K562 (cell line): ENCODE measurements around the gene AIDA. TPM values are rescaled to one million over a fixed set of nuclear protein-coding genes. Genes with fewer than 3 reads are reported as not detected.

ENCODE experiments used
- CBX2 ChIP-seq: fragments of 200-600 bp; sonication (generic); IDR thresholded peaks from one replicate; pipeline ENCODE4 v1.6.1; 2012; ENCODE audit warnings: mild to moderate bottlenecking, low read length, inconsistent platforms; ENCODE audit not compliant: insufficient read depth, poor library complexity, severe bottlenecking
- ESRRA ChIP-seq: fragments of 450-650 bp; IDR thresholded peaks from 2 replicates; pipeline ENCODE4 v1.6.1; 2014; ENCODE audit warnings: low read depth, mild to moderate bottlenecking, moderate library complexity, borderline replicate concordance
- FOS ChIP-seq: IDR thresholded peaks from 3 replicates; pipeline ENCODE4 v1.6.1; 2011; ENCODE audit not compliant: insufficient read length; ENCODE audit errors: extremely low read depth
- HLTF ChIP-seq: fragments of 450-650 bp; IDR thresholded peaks from 2 replicates; pipeline ENCODE4 v1.6.1; 2016
- HMGXB4 ChIP-seq: sonication (generic); formaldehyde crosslinking; IDR thresholded peaks from 2 replicates; pipeline ENCODE4 v1.8.1; 2023; ENCODE audit warnings: mild to moderate bottlenecking, missing genetic modification reagents
- IRF1 ChIP-seq: sonication (generic); formaldehyde crosslinking; IDR thresholded peaks from 2 replicates; pipeline ENCODE4 v1.8.0; 2022; ENCODE audit warnings: missing genetic modification reagents, mild to moderate bottlenecking, borderline replicate concordance
- MEF2D ChIP-seq: conservative IDR thresholded peaks from 2 replicates; pipeline ENCODE4 v1.6.1; 2016; ENCODE audit warnings: low read depth, missing genetic modification characterization, missing compliant biosample characterization
- MIER1 ChIP-seq: fragments of 450-650 bp; IDR thresholded peaks from 2 replicates; pipeline ENCODE4 v1.6.1; 2016; ENCODE audit warnings: antibody characterized with exemption, mild to moderate bottlenecking, low read depth
- MXD1 ChIP-seq: fragments of 250-450 bp; sonication (Bioruptor Pico); IDR thresholded peaks from 2 replicates; pipeline ENCODE4 v1.8.0; 2021; ENCODE audit warnings: borderline replicate concordance, mild to moderate bottlenecking, moderate library complexity; ENCODE audit not compliant: poor library complexity, severe bottlenecking
- NFYB ChIP-seq: IDR thresholded peaks from 2 replicates; pipeline ENCODE4 v1.6.1; 2011; ENCODE audit warnings: mild to moderate bottlenecking, moderate library complexity; ENCODE audit not compliant: insufficient read length; ENCODE audit errors: extremely low read depth
- RAD21 ChIP-seq, 2 experiments: fragments of 250-450 bp in 1 of 2; fragments of 450-650 bp in 1 of 2; sonication (Bioruptor Pico) in 1 of 2; formaldehyde crosslinking in 1 of 2; IDR thresholded peaks in 1 of 2; conservative IDR thresholded peaks in 1 of 2; 2 replicates each; pipeline versions ENCODE4 v1.4.0 to v1.8.0; 2020 to 2022; ENCODE audit warnings: mild to moderate bottlenecking in 2 of 2, moderate library complexity in 1 of 2
- STAG1 ChIP-seq: sonication (generic); formaldehyde crosslinking; IDR thresholded peaks from 2 replicates; pipeline ENCODE4 v1.5.0; 2020; ENCODE audit warnings: missing genetic modification reagents, borderline replicate concordance
- STAT5A ChIP-seq: IDR thresholded peaks from 2 replicates; pipeline ENCODE4 v1.6.1; 2012; ENCODE audit warnings: low read length, inconsistent platforms, borderline replicate concordance
- TAF15 ChIP-seq: fragments of 200-400 bp; formaldehyde crosslinking; IDR thresholded peaks from 2 replicates; pipeline ENCODE4 v1.6.1; 2017; ENCODE audit warnings: mild to moderate bottlenecking, low read depth, low read length, moderate library complexity
- TCF3 ChIP-seq: sonication (generic); formaldehyde crosslinking; IDR thresholded peaks from 2 replicates; pipeline ENCODE4 v1.4.0; 2020; ENCODE audit warnings: mild to moderate bottlenecking, missing genetic modification reagents
- ZNF174 ChIP-seq: fragments of 250-450 bp; sonication (Bioruptor Pico); IDR thresholded peaks from 2 replicates; pipeline ENCODE4 v1.4.0; 2020; ENCODE audit warnings: mild to moderate bottlenecking
- ZNF3 ChIP-seq: fragments of 250-450 bp; sonication (Bioruptor Pico); IDR thresholded peaks from 2 replicates; pipeline ENCODE4 v1.5.0; 2021; ENCODE audit warnings: mild to moderate bottlenecking, moderate library complexity
- polyA plus RNA-seq, 8 experiments: library from polyadenylated mRNA; depleted of rRNA in 4 of 8; stranded (reverse) in 5 of 8; unstranded in 3 of 8; fragments of >200 nt; fragmentation: Nextera tagmentation in 2 of 8; fragmentation: Illumina TruSeq in 1 of 8; extraction: Ambion mirVana in 2 of 8; extraction: Trizol in 1 of 8; gene quantifications; 2 replicates each; pipeline versions ENCODE4 v1.2.1 to v1.2.3, GENCODE V29; 2011 to 2014; ENCODE audit warnings: inconsistent platforms in 1 of 8, missing spikeins in 1 of 8
- total RNA-seq, 7 experiments: library from RNA; depleted of rRNA in 6 of 7; stranded (reverse); fragments of >200 nt in 6 of 7; fragmentation: Illumina TruSeq in 2 of 7; extraction: Trizol in 2 of 7; gene quantifications; 2 replicates each; pipeline versions ENCODE4 v1.2.1 to v1.2.3, GENCODE V29; 2011 to 2021; ENCODE audit warnings: low replicate concordance in 1 of 7
- TF ChIP-seq, protein P1 (sequence below): fragments of 450-650 bp; formaldehyde crosslinking; IDR thresholded peaks from 2 replicates; pipeline ENCODE4 v1.4.0; 2020; ENCODE audit warnings: mild to moderate bottlenecking, moderate library complexity
- TF ChIP-seq, protein P2 (sequence below): sonication (generic); formaldehyde crosslinking; IDR thresholded peaks from 2 replicates; pipeline ENCODE4 v1.9.0; 2022; ENCODE audit warnings: mild to moderate bottlenecking, missing genetic modification reagents
- TF ChIP-seq, protein P3 (sequence below), 2 experiments: fragments of 450-650 bp; conservative IDR thresholded peaks; 2 replicates each; pipeline ENCODE4 v1.6.1; 2017; ENCODE audit warnings: mild to moderate bottlenecking in 2 of 2, moderate library complexity in 2 of 2

AIDA gene
- total and polyA plus RNA-seq, 9 of the 15 experiments (the other 6 are each of a cell fraction or from before 2014, with no cell fraction given), result 18.2 to 77.9 (median 24.9) TPM

GRCh38 chr1:222643938-222644635 lies 68.2 kb downstream of the AIDA start (continued):
- TF ChIP-seq ZNF174, result no peak
- no peak for TF ChIP-seq MXD1 (CRISPR knock-in tag)
- no peak for TF ChIP-seq ZNF3 (CRISPR knock-in tag)
- no peak; the same call in 1 of the 2 replicates for TF ChIP-seq HMGXB4
- TF ChIP-seq FOS, result no peak
- TF ChIP-seq MIER1, result no peak
- TF ChIP-seq, protein P1, sequence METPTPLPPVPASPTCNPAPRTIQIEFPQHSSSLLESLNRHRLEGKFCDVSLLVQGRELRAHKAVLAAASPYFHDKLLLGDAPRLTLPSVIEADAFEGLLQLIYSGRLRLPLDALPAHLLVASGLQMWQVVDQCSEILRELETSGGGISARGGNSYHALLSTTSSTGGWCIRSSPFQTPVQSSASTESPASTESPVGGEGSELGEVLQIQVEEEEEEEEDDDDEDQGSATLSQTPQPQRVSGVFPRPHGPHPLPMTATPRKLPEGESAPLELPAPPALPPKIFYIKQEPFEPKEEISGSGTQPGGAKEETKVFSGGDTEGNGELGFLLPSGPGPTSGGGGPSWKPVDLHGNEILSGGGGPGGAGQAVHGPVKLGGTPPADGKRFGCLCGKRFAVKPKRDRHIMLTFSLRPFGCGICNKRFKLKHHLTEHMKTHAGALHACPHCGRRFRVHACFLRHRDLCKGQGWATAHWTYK, result no peak
- TF ChIP-seq, protein P2, sequence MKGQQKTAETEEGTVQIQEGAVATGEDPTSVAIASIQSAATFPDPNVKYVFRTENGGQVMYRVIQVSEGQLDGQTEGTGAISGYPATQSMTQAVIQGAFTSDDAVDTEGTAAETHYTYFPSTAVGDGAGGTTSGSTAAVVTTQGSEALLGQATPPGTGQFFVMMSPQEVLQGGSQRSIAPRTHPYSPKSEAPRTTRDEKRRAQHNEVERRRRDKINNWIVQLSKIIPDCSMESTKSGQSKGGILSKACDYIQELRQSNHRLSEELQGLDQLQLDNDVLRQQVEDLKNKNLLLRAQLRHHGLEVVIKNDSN (CRISPR knock-in tag), result no peak
- peak; percentile 27; the same call in 1 of the 2 replicates for TF ChIP-seq ESRRA
- TF ChIP-seq NFYB, result peak; percentile 27
- no peak for TF ChIP-seq CBX2
- no peak for TF ChIP-seq TAF15
- TF ChIP-seq IRF1 (CRISPR knock-in tag), result peak; percentile 76; the same call in 1 of the 2 replicates
- 0 out of 2 replicates have a peak, but pooled peaks have one; percentile 6 for TF ChIP-seq MEF2D
- 0 out of 2 replicates have a peak, but pooled peaks have one; percentile 4 for TF ChIP-seq TCF3 (CRISPR knock-in tag)
- no peak for TF ChIP-seq HLTF
- no peak for TF ChIP-seq RAD21 (CRISPR knock-in tag; conservative IDR thresholded peaks at IDR 0.05 in 1 of 2, IDR thresholded peaks at IDR 0.05 in 1 of 2)
- no peak for TF ChIP-seq STAG1 (CRISPR knock-in tag)
- no peak for TF ChIP-seq STAT5A
- TF ChIP-seq, protein P3, sequence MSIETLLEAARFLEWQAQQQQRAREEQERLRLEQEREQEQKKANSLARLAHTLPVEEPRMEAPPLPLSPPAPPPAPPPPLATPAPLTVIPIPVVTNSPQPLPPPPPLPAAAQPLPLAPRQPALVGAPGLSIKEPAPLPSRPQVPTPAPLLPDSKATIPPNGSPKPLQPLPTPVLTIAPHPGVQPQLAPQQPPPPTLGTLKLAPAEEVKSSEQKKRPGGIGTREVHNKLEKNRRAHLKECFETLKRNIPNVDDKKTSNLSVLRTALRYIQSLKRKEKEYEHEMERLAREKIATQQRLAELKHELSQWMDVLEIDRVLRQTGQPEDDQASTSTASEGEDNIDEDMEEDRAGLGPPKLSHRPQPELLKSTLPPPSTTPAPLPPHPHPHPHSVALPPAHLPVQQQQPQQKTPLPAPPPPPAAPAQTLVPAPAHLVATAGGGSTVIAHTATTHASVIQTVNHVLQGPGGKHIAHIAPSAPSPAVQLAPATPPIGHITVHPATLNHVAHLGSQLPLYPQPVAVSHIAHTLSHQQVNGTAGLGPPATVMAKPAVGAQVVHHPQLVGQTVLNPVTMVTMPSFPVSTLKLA (conservative IDR thresholded peaks at IDR 0.05), result peak; percentile 79 to 94
